Fibroblast of the aortic adventitia (primary cell): ENCODE measurements around the gene ZNF423. TPM values are rescaled to one million over a fixed set of nuclear protein-coding genes. Genes with fewer than 3 reads are reported as not detected.

Experiments used
- DNase-seq: peaks from one replicate; pipeline ENCODE4 v3.0.0-alpha.2; 2010; ENCODE audit warnings: low read depth
- H3K4me3 ChIP-seq: 2 replicates; pipeline ENCODE4 v1.5.1; 2011; ENCODE audit warnings: low read depth, mild to moderate bottlenecking, control low read depth, low read length, moderate library complexity
- CTCF ChIP-seq: IDR thresholded peaks from 2 replicates; pipeline ENCODE4 v1.5.1; 2011; ENCODE audit warnings: mild to moderate bottlenecking, low read length, control low read depth, inconsistent platforms; ENCODE audit not compliant: insufficient read depth
- total RNA-seq: library from RNA; depleted of rRNA; stranded (reverse); fragments of >200 nt; gene quantifications from 2 replicates; pipeline ENCODE4 v1.2.3, GENCODE V29; 2012; ENCODE audit warnings: low replicate concordance

ZNF423 gene
- total RNA-seq, 1 donor, result 13.5 TPM

- no peak overlapping the region for H3K4me3 ChIP-seq
- no peak for DNase-seq
- TF ChIP-seq CTCF, result no peak
Measured at GRCh38 chr16:49848530-49848929, 7.4 kb downstream of the ZNF423 start.

- TF ChIP-seq CTCF, result no peak
Measured at GRCh38 chr16:49846800-49847199, 9.1 kb downstream of the ZNF423 start.

GRCh38 chr16:49844359-49844758 lies 11.6 kb downstream of the ZNF423 start:
- TF ChIP-seq CTCF, result no peak
- DNase-seq, result no peak
- H3K4me3 ChIP-seq, result no peak overlapping the region

More at GRCh38 chr16:49846800-49847199, 9.1 kb downstream of the ZNF423 start:
- no peak overlapping the region for H3K4me3 ChIP-seq
- no peak for DNase-seq

- TF ChIP-seq CTCF, result no peak
- H3K4me3 ChIP-seq, result no peak overlapping the region
- no peak for DNase-seq
Measured at GRCh38 chr16:49843758-49844157, 12.2 kb downstream of the ZNF423 start.

GRCh38 chr16:49842972-49843371 lies 12.9 kb downstream of the ZNF423 start:
- no peak overlapping the region for H3K4me3 ChIP-seq
- DNase-seq, result no peak
- TF ChIP-seq CTCF, result no peak

GRCh38 chr16:49839017-49839825 lies 16.7 kb downstream of the ZNF423 start:
- H3K4me3 ChIP-seq, result no peak overlapping the region
- no peak for DNase-seq
- TF ChIP-seq CTCF, result no peak
